ENCODE measurements around the gene PTPRD. TPM values are rescaled to one million over a fixed set of nuclear protein-coding genes. Genes with fewer than 3 reads are reported as not detected.

Gene PTPRD
- total RNA-seq, 1 experiment from 2014 or later: 69.6 TPM

DNA sequence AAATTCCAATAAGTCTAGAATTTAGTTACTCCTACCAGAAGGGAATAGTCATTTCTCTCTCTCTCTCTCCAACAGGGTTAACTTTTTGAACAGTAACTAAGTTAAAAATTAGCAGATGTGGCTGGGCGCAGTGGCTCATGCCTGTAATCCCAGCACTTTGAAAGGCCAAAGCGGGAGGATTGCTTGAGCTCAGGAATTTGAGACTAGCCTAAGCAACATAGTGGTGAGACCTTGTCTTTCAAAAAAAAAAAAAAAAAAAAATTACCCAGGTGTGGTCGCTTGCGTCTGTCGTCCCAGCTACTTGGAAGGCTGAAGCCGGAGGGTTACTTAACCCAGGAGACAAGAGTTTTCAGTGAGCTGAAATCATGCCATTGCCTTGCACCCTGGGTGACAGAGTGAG is 639.7 kb downstream of the PTPRD start (continued):
- TF ChIP-seq, protein P1, sequence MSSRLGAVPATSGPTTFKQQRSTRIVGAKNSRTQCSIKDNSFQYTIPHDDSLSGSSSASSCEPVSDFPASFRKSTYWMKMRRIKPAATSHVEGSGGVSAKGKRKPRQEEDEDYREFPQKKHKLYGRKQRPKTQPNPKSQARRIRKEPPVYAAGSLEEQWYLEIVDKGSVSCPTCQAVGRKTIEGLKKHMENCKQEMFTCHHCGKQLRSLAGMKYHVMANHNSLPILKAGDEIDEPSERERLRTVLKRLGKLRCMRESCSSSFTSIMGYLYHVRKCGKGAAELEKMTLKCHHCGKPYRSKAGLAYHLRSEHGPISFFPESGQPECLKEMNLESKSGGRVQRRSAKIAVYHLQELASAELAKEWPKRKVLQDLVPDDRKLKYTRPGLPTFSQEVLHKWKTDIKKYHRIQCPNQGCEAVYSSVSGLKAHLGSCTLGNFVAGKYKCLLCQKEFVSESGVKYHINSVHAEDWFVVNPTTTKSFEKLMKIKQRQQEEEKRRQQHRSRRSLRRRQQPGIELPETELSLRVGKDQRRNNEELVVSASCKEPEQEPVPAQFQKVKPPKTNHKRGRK (CRISPR knock-in tag; IDR thresholded peaks at IDR 0.05; ENCODE audit: borderline replicate concordance): no peak
- no peak for TF ChIP-seq MXD4 (CRISPR knock-in tag; IDR thresholded peaks at IDR 0.05; ENCODE audit: borderline replicate concordance)
- no peak for TF ChIP-seq RELA (CRISPR knock-in tag; IDR thresholded peaks at IDR 0.05; ENCODE audit: borderline replicate concordance)
- TF ChIP-seq NR1H2 (CRISPR knock-in tag; IDR thresholded peaks at IDR 0.05): no peak
- no peak for TF ChIP-seq SMAD4 (CRISPR knock-in tag; IDR thresholded peaks at IDR 0.05)
- TF ChIP-seq, protein P2, sequence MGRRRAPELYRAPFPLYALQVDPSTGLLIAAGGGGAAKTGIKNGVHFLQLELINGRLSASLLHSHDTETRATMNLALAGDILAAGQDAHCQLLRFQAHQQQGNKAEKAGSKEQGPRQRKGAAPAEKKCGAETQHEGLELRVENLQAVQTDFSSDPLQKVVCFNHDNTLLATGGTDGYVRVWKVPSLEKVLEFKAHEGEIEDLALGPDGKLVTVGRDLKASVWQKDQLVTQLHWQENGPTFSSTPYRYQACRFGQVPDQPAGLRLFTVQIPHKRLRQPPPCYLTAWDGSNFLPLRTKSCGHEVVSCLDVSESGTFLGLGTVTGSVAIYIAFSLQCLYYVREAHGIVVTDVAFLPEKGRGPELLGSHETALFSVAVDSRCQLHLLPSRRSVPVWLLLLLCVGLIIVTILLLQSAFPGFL (CRISPR knock-in tag; IDR thresholded peaks at IDR 0.05; ENCODE audit: borderline replicate concordance): no peak
- TF ChIP-seq ZMAT4 (CRISPR knock-in tag; IDR thresholded peaks at IDR 0.05): no peak
- no peak for TF ChIP-seq ZNF138 (CRISPR knock-in tag; conservative IDR thresholded peaks at IDR 0.05)
- TF ChIP-seq FOXK1 (CRISPR knock-in tag; IDR thresholded peaks at IDR 0.05): no peak
- no peak for TF ChIP-seq JAZF1 (CRISPR knock-in tag; IDR thresholded peaks at IDR 0.05)
- no peak for TF ChIP-seq PRRX2 (CRISPR knock-in tag; IDR thresholded peaks at IDR 0.05)
- TF ChIP-seq ZNF671 (CRISPR knock-in tag; IDR thresholded peaks at IDR 0.05): no peak
- TF ChIP-seq SP1 (CRISPR knock-in tag; conservative IDR thresholded peaks at IDR 0.05): no peak
- TF ChIP-seq ETV6 (CRISPR knock-in tag; IDR thresholded peaks at IDR 0.05): no peak
- no peak for TF ChIP-seq TCF7 (CRISPR knock-in tag; IDR thresholded peaks at IDR 0.05; ENCODE audit: low read depth)

GRCh38 chr9:9970514-9970913 is 642.3 kb downstream of the PTPRD start:
- H3K36me3 Mint-ChIP-seq: no peaks in the 10 kb centered on the region
- H3K9me3 Mint-ChIP-seq: no peaks in the 10 kb centered on the region
- ATAC-seq (peak; percentile 53), DNase-seq (ENCODE audit: low spot score) (no peak)
- H3K27ac Mint-ChIP-seq: no peak overlapping the region
- POLR2A ChIA-PET: no interaction called here
- CTCF ChIA-PET: interaction anchor here (0.6 to 1.7 kb wide), 2 partner anchors 28 to 56 kb away, joined by 3 to 7 read pairs; no protein-coding TSS in a partner anchor
- H3K4me1 Mint-ChIP-seq: peaks cover 4% of the 10 kb centered on the region
- no peaks in the 10 kb centered on the region for H3K27me3 Mint-ChIP-seq (ENCODE audit: low read depth)
- H3K4me3 Mint-ChIP-seq: no peak overlapping the region
- TF ChIP-seq, protein P3, sequence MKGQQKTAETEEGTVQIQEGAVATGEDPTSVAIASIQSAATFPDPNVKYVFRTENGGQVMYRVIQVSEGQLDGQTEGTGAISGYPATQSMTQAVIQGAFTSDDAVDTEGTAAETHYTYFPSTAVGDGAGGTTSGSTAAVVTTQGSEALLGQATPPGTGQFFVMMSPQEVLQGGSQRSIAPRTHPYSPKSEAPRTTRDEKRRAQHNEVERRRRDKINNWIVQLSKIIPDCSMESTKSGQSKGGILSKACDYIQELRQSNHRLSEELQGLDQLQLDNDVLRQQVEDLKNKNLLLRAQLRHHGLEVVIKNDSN (CRISPR knock-in tag; IDR thresholded peaks at IDR 0.05): no peak
- TF ChIP-seq ZNF263 (CRISPR knock-in tag; IDR thresholded peaks at IDR 0.05; ENCODE audit: low read depth) (no peak), SMAD3 (CRISPR knock-in tag; IDR thresholded peaks at IDR 0.05; ENCODE audit: borderline replicate concordance) (no peak), ATF6 (CRISPR knock-in tag; IDR thresholded peaks at IDR 0.05) (no peak), SP1 (CRISPR knock-in tag; conservative IDR thresholded peaks at IDR 0.05) (no peak), ZNF281 (CRISPR knock-in tag; IDR thresholded peaks at IDR 0.05) (no peak), GTF2I (CRISPR knock-in tag; conservative IDR thresholded peaks at IDR 0.05) (no peak), ZNF121 (CRISPR knock-in tag; IDR thresholded peaks at IDR 0.05) (no peak), TEAD4 (CRISPR knock-in tag; IDR thresholded peaks at IDR 0.05) (no peak), EMX1 (CRISPR knock-in tag; IDR thresholded peaks at IDR 0.05) (no peak), ZNF416 (CRISPR knock-in tag; IDR thresholded peaks at IDR 0.05) (no peak), MXD4 (CRISPR knock-in tag; IDR thresholded peaks at IDR 0.05; ENCODE audit: borderline replicate concordance) (no peak)
- TF ChIP-seq, protein P4, sequence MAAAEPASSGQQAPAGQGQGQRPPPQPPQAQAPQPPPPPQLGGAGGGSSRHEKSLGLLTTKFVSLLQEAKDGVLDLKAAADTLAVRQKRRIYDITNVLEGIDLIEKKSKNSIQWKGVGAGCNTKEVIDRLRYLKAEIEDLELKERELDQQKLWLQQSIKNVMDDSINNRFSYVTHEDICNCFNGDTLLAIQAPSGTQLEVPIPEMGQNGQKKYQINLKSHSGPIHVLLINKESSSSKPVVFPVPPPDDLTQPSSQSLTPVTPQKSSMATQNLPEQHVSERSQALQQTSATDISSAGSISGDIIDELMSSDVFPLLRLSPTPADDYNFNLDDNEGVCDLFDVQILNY (CRISPR knock-in tag; IDR thresholded peaks at IDR 0.05): no peak
- TF ChIP-seq, protein P5, sequence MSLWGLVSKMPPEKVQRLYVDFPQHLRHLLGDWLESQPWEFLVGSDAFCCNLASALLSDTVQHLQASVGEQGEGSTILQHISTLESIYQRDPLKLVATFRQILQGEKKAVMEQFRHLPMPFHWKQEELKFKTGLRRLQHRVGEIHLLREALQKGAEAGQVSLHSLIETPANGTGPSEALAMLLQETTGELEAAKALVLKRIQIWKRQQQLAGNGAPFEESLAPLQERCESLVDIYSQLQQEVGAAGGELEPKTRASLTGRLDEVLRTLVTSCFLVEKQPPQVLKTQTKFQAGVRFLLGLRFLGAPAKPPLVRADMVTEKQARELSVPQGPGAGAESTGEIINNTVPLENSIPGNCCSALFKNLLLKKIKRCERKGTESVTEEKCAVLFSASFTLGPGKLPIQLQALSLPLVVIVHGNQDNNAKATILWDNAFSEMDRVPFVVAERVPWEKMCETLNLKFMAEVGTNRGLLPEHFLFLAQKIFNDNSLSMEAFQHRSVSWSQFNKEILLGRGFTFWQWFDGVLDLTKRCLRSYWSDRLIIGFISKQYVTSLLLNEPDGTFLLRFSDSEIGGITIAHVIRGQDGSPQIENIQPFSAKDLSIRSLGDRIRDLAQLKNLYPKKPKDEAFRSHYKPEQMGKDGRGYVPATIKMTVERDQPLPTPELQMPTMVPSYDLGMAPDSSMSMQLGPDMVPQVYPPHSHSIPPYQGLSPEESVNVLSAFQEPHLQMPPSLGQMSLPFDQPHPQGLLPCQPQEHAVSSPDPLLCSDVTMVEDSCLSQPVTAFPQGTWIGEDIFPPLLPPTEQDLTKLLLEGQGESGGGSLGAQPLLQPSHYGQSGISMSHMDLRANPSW (CRISPR knock-in tag; conservative IDR thresholded peaks at IDR 0.05; ENCODE audit: low read depth): no peak
